ENCODE data around the gene PDP2.

The PDP2 gene

GRCh38 chr16:66899310-66899944 lies 19.1 kb downstream of the PDP2 start:
- ChIA-PET POLR2A (no interaction called here), CTCF (interaction anchor here (8.4 kb wide), 1 partner anchor 27 kb away, joined by 115 read pairs; the partner anchor contains the start of gene RRAD)

GRCh38 chr16:66899945-66900710 lies 19.8 kb downstream of the PDP2 start:
- no peak for DNase-seq (ENCODE audit: extremely low spot score)
- POLR2A ChIA-PET, result no interaction called here
- TF ChIP-seq CTCF (IDR thresholded peaks at IDR 0.05; ENCODE audit: control extremely low read depth, extremely low read depth, low read depth, missing control alignments), result no peak
- CTCF ChIA-PET, result interaction anchor here (1.4 to 1.9 kb wide), 2 partner anchors 19 to 29 kb away, joined by 4 to 7 read pairs; partner anchors contain the start of gene CDH16

More at GRCh38 chr16:66899310-66899944, 19.1 kb downstream of the PDP2 start:
- no peak for TF ChIP-seq CTCF (IDR thresholded peaks at IDR 0.05; ENCODE audit: control extremely low read depth, extremely low read depth, low read depth, missing control alignments)
- DNase-seq (ENCODE audit: extremely low spot score), result no peak

GRCh38 chr16:66900721-66901441 lies 20.6 kb downstream of the PDP2 start:
- DNase-seq (ENCODE audit: extremely low spot score), result no peak
- CTCF ChIA-PET, result interaction anchor here (1.4 to 1.9 kb wide), 4 partner anchors 9 to 28 kb away, joined by 4 to 7 read pairs (median 4); partner anchors contain the start of gene CDH16
- no peak for TF ChIP-seq CTCF (IDR thresholded peaks at IDR 0.05; ENCODE audit: control extremely low read depth, extremely low read depth, low read depth, missing control alignments)
- POLR2A ChIA-PET, result no interaction called here

- POLR2A ChIA-PET, result interaction anchor here (0.7 kb wide), 1 partner anchor 1899 kb away, joined by 5 read pairs; no protein-coding TSS in a partner anchor
- CTCF ChIA-PET, result interaction anchor here (1.4 to 1.9 kb wide), 3 partner anchors 8 to 29 kb away, joined by 4 to 7 read pairs (median 5); no protein-coding TSS in a partner anchor
- no peak for TF ChIP-seq CTCF (IDR thresholded peaks at IDR 0.05; ENCODE audit: control extremely low read depth, extremely low read depth, low read depth, missing control alignments)
- no peak for DNase-seq (ENCODE audit: extremely low spot score)
Observed at GRCh38 chr16:66901626-66902025, 21.3 kb downstream of the PDP2 start.

- CTCF ChIA-PET, result interaction anchor here (0.9 to 1.8 kb wide), 5 partner anchors 9 to 26 kb away, joined by 3 to 6 read pairs (median 3); partner anchors contain the start of genes CDH16 and RRAD
- no peak for DNase-seq (ENCODE audit: extremely low spot score)
- POLR2A ChIA-PET, result no interaction called here
- no peak for TF ChIP-seq CTCF (IDR thresholded peaks at IDR 0.05; ENCODE audit: control extremely low read depth, extremely low read depth, low read depth, missing control alignments)
Observed at GRCh38 chr16:66902648-66903543, 22.6 kb downstream of the PDP2 start.

Data from GM10248 (cell line).